ENCODE results near the gene MMD. TPM values are rescaled to one million over a fixed set of nuclear protein-coding genes. Genes with fewer than 3 reads are reported as not detected.
"Not testable (repeated sequence)": the region's sequence is repeated elsewhere in the genome, so short reads cannot be mapped to it uniquely, and the experiment has no call there.

MMD gene
- total and polyA plus RNA-seq, 4 donors, result 37.4 to 122 (median 107) TPM

DNA sequence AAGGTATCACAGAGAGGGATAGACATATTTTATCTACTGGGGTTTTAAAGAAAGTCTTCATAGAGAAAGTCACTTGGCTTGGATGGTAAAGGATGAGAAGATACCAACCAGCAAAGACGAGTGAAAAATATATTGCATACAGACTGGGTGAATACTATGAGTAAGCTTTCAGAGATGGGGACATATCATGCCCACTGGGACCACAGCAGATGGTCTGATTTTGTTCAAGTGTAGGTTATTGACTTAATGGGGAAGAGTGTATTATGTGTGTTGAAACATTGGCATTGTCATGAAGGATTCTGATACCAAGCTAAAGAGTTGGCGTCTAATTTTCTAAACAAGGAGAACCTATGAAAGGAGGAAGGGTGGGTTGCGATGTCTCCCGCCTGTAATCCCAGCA, 13.8 kb upstream of the MMD start:
- no peak for DNase-seq (ENCODE audit: low read depth in 4 of 6, low spot score in 6 of 6)
- Histone ChIP-seq H3K36me3 (ENCODE audit: control insufficient read depth, insufficient read depth, low read length) (no peaks in the 10 kb centered on the region), H3K27ac (ENCODE audit: low read depth, low read length) (no peak overlapping the region), H3K9me3 (ENCODE audit: control insufficient read depth, insufficient read depth, low read length) (no peaks in the 10 kb centered on the region), H3K4me3 (ENCODE audit: low read depth, low read length) (no peak overlapping the region), H3K27me3 (ENCODE audit: control insufficient read depth, insufficient read depth, low read length) (no peaks in the 10 kb centered on the region), H3K4me1 (ENCODE audit: control insufficient read depth, insufficient read depth, low read length) (no peaks in the 10 kb centered on the region)
- 87% methylated on average over 2 of the region's 4 CpGs for WGBS (ENCODE audit: insufficient coverage)

GRCh38 chr17:55434721-55435120, 13.1 kb upstream of the MMD start:
- Histone ChIP-seq H3K27ac (ENCODE audit: low read depth, low read length) (no peak overlapping the region), H3K27me3 (ENCODE audit: control insufficient read depth, insufficient read depth, low read length) (no peaks in the 10 kb centered on the region), H3K4me1 (ENCODE audit: control insufficient read depth, insufficient read depth, low read length) (no peaks in the 10 kb centered on the region), H3K36me3 (ENCODE audit: control insufficient read depth, insufficient read depth, low read length) (no peaks in the 10 kb centered on the region), H3K9me3 (ENCODE audit: control insufficient read depth, insufficient read depth, low read length) (no peaks in the 10 kb centered on the region), H3K4me3 (ENCODE audit: low read depth, low read length) (no peak overlapping the region)
- DNase-seq (ENCODE audit: low read depth in 4 of 6, low spot score in 6 of 6), result no peak
- WGBS (ENCODE audit: insufficient coverage), result no CpG with 5 or more reads among the region's 1 CpG

DNA sequence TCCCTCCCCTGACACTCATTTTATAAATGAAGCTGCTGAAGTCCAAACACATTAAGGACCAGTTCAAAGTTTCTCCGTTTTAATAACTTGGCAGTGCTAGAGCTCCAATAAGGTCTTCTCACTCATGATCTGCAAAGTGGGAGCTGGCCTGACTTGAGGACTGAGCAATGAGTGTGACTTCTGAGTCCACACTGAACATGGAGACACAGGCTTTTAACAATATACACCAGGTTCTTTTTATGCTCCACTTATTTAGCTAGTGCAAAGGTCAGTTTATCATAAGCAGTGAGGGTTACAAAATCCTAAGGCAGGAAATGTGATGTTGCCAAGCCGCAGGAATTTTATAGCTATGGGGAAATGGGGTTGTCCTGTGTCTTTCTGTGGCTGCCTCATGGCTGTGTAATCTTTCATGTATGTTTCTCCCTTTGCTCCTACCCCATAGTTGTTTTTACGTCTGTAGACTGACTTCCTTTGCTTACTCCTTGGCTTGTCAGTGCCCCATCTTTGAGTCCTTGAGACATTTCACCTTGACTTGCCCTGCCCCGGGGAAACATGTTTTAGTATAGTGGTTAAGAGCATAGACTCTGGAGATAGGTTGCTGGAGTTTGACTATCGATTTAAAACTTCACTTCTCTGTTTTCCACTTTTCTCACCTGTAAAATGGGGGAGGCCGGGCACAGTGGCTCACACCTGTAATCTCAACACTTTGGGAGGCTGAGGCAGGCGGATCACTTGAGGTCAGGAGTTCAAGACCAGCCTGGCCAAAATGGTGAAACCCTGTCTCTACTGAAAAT, 12.2 kb upstream of the MMD start:
- DNase-seq (ENCODE audit: low read depth in 4 of 6, low spot score in 6 of 6), result peak in 1 of 6 donors; percentile 11
- Histone ChIP-seq H3K36me3 (ENCODE audit: control insufficient read depth, insufficient read depth, low read length) (no peaks in the 10 kb centered on the region), H3K27ac (ENCODE audit: low read depth, low read length) (no peak overlapping the region), H3K9me3 (ENCODE audit: control insufficient read depth, insufficient read depth, low read length) (no peaks in the 10 kb centered on the region), H3K4me3 (ENCODE audit: low read depth, low read length) (no peak overlapping the region), H3K4me1 (ENCODE audit: control insufficient read depth, insufficient read depth, low read length) (no peaks in the 10 kb centered on the region), H3K27me3 (ENCODE audit: control insufficient read depth, insufficient read depth, low read length) (no peaks in the 10 kb centered on the region)
- 88% methylated on average over 4 of the region's 7 CpGs for WGBS (ENCODE audit: insufficient coverage)

- Histone ChIP-seq H3K36me3 (ENCODE audit: control insufficient read depth, insufficient read depth, low read length) (no peaks in the 10 kb centered on the region), H3K4me3 (ENCODE audit: low read depth, low read length) (no peak overlapping the region), H3K9me3 (ENCODE audit: control insufficient read depth, insufficient read depth, low read length) (no peaks in the 10 kb centered on the region), H3K4me1 (ENCODE audit: control insufficient read depth, insufficient read depth, low read length) (no peaks in the 10 kb centered on the region), H3K27ac (ENCODE audit: low read depth, low read length) (no peak overlapping the region), H3K27me3 (ENCODE audit: control insufficient read depth, insufficient read depth, low read length) (no peaks in the 10 kb centered on the region)
- WGBS (ENCODE audit: insufficient coverage), result 50% methylated on average over 2 of the region's 7 CpGs
- no peak for DNase-seq (ENCODE audit: low read depth in 4 of 6, low spot score in 6 of 6)
Measured at GRCh38 chr17:55433029-55433628, 11.5 kb upstream of the MMD start.

GRCh38 chr17:55432358-55433028, 10.9 kb upstream of the MMD start:
- Histone ChIP-seq H3K9me3 (ENCODE audit: control insufficient read depth, insufficient read depth, low read length) (no peaks in the 10 kb centered on the region), H3K4me3 (ENCODE audit: low read depth, low read length) (no peak overlapping the region), H3K4me1 (ENCODE audit: control insufficient read depth, insufficient read depth, low read length) (no peaks in the 10 kb centered on the region), H3K27ac (ENCODE audit: low read depth, low read length) (no peak overlapping the region), H3K36me3 (ENCODE audit: control insufficient read depth, insufficient read depth, low read length) (no peaks in the 10 kb centered on the region), H3K27me3 (ENCODE audit: control insufficient read depth, insufficient read depth, low read length) (no peaks in the 10 kb centered on the region)
- 81% methylated on average over 2 of the region's 4 CpGs for WGBS (ENCODE audit: insufficient coverage)
- DNase-seq (ENCODE audit: low read depth in 4 of 6, low spot score in 6 of 6), result no peak

GRCh38 chr17:55431914-55432313, 10.3 kb upstream of the MMD start:
- not testable (repeated sequence) for H3K9me3 ChIP-seq (ENCODE audit: control insufficient read depth, insufficient read depth, low read length); H3K4me3 ChIP-seq (ENCODE audit: low read depth, low read length); DNase-seq (ENCODE audit: low read depth in 4 of 6, low spot score in 6 of 6); H3K4me1 ChIP-seq (ENCODE audit: control insufficient read depth, insufficient read depth, low read length); H3K27me3 ChIP-seq (ENCODE audit: control insufficient read depth, insufficient read depth, low read length); H3K27ac ChIP-seq (ENCODE audit: low read depth, low read length); H3K36me3 ChIP-seq (ENCODE audit: control insufficient read depth, insufficient read depth, low read length)
- WGBS (ENCODE audit: insufficient coverage), result no CpG with 5 or more reads among the region's 1 CpG

DNA sequence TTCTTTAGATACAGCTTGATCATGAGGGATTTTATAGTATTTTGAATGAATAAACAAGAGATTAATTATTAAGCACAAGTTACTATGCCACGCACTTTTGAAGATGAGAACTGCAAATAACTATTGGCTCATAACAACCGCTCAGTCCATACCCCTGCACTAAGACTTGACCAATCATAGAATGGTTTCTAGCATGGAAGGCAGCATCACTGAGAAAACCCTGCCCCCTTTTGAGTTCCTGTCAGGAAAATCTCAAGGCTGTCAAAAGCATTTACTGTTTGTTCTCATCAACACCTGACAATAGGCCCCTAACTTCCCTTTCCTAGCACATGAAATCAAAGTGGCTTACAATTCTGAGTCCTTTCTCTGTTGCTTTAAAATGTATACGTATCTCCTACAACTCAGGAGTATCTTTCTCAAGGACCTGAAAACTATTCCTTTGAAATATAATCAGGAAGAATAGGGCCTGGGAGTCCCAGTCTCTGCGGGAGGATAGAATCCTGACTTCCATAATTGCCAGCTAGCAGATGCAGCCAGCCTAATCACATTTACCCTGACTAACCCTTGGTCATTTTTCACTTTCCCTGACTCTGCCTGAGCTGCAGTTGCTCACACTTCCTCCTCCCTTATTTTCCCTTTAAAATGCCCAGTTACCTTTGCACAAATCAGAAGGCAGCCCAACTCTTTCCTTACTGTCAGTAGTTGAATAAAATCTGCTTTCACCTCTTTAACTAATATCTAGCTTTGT, 9.1 kb upstream of the MMD start:
- Histone ChIP-seq H3K36me3 (ENCODE audit: control insufficient read depth, insufficient read depth, low read length) (no peaks in the 10 kb centered on the region), H3K4me1 (ENCODE audit: control insufficient read depth, insufficient read depth, low read length) (no peaks in the 10 kb centered on the region), H3K4me3 (ENCODE audit: low read depth, low read length) (no peak overlapping the region), H3K9me3 (ENCODE audit: control insufficient read depth, insufficient read depth, low read length) (no peaks in the 10 kb centered on the region), H3K27me3 (ENCODE audit: control insufficient read depth, insufficient read depth, low read length) (no peaks in the 10 kb centered on the region), H3K27ac (ENCODE audit: low read depth, low read length) (no peak overlapping the region)
- peak in 1 of 6 donors; percentile 43 for DNase-seq (ENCODE audit: low read depth in 4 of 6, low spot score in 6 of 6)
- 69% methylated on average over 2 of the region's 4 CpGs for WGBS (ENCODE audit: insufficient coverage)

DNA sequence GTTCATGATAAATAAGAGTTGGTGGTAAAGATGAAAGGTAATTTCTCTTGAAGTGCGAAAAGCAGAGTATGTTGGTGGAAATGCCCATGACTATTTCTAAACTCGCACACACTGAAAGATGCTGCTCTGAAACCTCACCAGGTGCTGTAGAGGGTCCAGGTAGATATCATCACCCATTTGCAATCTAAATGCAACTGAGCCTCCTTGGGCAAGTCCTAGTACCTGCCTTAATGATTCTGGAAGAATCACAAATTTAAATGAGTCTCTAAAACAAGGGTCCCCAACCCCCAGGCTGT, 5.9 kb upstream of the MMD start:
- WGBS (ENCODE audit: insufficient coverage), result no CpG with 5 or more reads among the region's 2 CpGs
- H3K27ac ChIP-seq (ENCODE audit: low read depth, low read length), result no peak overlapping the region
- no peaks in the 10 kb centered on the region for H3K4me1 ChIP-seq (ENCODE audit: control insufficient read depth, insufficient read depth, low read length)
- H3K27me3 ChIP-seq (ENCODE audit: control insufficient read depth, insufficient read depth, low read length), result peaks cover 4% of the 10 kb centered on the region
- no peaks in the 10 kb centered on the region for H3K36me3 ChIP-seq (ENCODE audit: control insufficient read depth, insufficient read depth, low read length)
- no peak overlapping the region for H3K4me3 ChIP-seq (ENCODE audit: low read depth, low read length)
- H3K9me3 ChIP-seq (ENCODE audit: control insufficient read depth, insufficient read depth, low read length), result no peaks in the 10 kb centered on the region
- no peak for DNase-seq (ENCODE audit: low read depth in 4 of 6, low spot score in 6 of 6)

GRCh38 chr17:55426851-55427586, 5.4 kb upstream of the MMD start:
- no peak overlapping the region for H3K27ac ChIP-seq (ENCODE audit: low read depth, low read length)

More at GRCh38 chr17:55426851-55427586, 5.4 kb upstream of the MMD start:
- Histone ChIP-seq H3K36me3 (ENCODE audit: control insufficient read depth, insufficient read depth, low read length) (no peaks in the 10 kb centered on the region), H3K4me1 (ENCODE audit: control insufficient read depth, insufficient read depth, low read length) (no peaks in the 10 kb centered on the region), H3K27me3 (ENCODE audit: control insufficient read depth, insufficient read depth, low read length) (peaks cover 4% of the 10 kb centered on the region), H3K9me3 (ENCODE audit: control insufficient read depth, insufficient read depth, low read length) (no peaks in the 10 kb centered on the region), H3K4me3 (ENCODE audit: low read depth, low read length) (no peak overlapping the region)
- no CpG with 5 or more reads among the region's 2 CpGs for WGBS (ENCODE audit: insufficient coverage)
- peak in 1 of 6 donors; percentile 5 for DNase-seq (ENCODE audit: low read depth in 4 of 6, low spot score in 6 of 6)
